Ovary (tissue), 9 donors: ENCODE data around the gene ANGPTL2. TPM values are rescaled to one million over a fixed set of nuclear protein-coding genes. Genes with fewer than 3 reads are reported as not detected.

Experiments used
- DNase-seq, 5 donors: peaks; one replicate each; pipeline ENCODE4 v3.0.0-alpha.2; 2019 to 2020
- H3K27ac ChIP-seq, 2 donors: fragments of 200-600 bp; one replicate each; pipeline versions ENCODE4 v1.5.1 to v1.8.0; 2019 to 2022
- H3K27me3 ChIP-seq: fragments of 200-600 bp; one replicate; pipeline ENCODE4 v1.8.0; 2022
- H3K36me3 ChIP-seq: fragments of 200-600 bp; sonication (generic); one replicate; pipeline ENCODE4 v1.5.1; 2019
- H3K4me1 ChIP-seq: one replicate; pipeline ENCODE4 v1.8.1; 2013; ENCODE audit warnings: mild to moderate bottlenecking, moderate library complexity; ENCODE audit not compliant: insufficient read depth
- H3K4me3 ChIP-seq: fragments of 200-600 bp; sonication (generic); one replicate; pipeline ENCODE4 v1.5.1; 2017
- H3K9me3 ChIP-seq, 2 donors: fragments of 200-600 bp in 1 of 2; sonication (generic) in 1 of 2; one replicate each; pipeline versions ENCODE4 v1.5.1 to v1.8.1; 2013 to 2019; ENCODE audit warnings: mild to moderate bottlenecking in 1 of 2, moderate library complexity in 1 of 2
- EP300 ChIP-seq: sonication (generic); formaldehyde crosslinking; IDR thresholded peaks from one replicate; pipeline ENCODE4 v1.6.1; 2017; ENCODE audit warnings: antibody characterized with exemption
- POLR2A ChIP-seq: fragments of 450-650 bp; IDR thresholded peaks from one replicate; pipeline ENCODE4 v1.6.1; 2017; ENCODE audit warnings: antibody characterized with exemption, mild to moderate bottlenecking, moderate library complexity
- WGBS, 3 donors: extraction: QIAGEN DNeasy Blood & Tissue Kit in 1 of 3; methylation state at CpG; one replicate each; pipeline versions ENCODE4 v1.1.5 to v1.1.7; 2013 to 2017; 5-methylcytosine and 5-hydroxymethylcytosine counted together
- intact Hi-C, 4 donors: fragments of 100-400 bp; cut with DNase I; formaldehyde crosslinking; loops; one replicate each; pipeline versions ENCODE4 v1.11.0 to v1.15.1; 2022 to 2023
- polyA plus RNA-seq, 2 donors: library from polyadenylated mRNA; stranded (reverse); fragments of 200-250 nt in 1 of 2; fragments of 350-450 nt in 1 of 2; fragmentation: Illumina TruSeq in 1 of 2; extraction: RNeasy Lipid Tissue Mini Kit (QIAGEN cat#74804) in 1 of 2; gene quantifications; one replicate each; pipeline ENCODE4 v1.2.3, GENCODE V29; 2013 to 2014
- total RNA-seq, 7 donors: library from RNA; depleted of rRNA in 2 of 7; stranded (reverse); fragments of >200 nt in 2 of 7; fragmentation: NEBNext Ultra II Directional in 3 of 7; extraction: Animal tissue kit (Norgen Biotek cat#: 25700) in 3 of 7; gene quantifications; one replicate each; pipeline versions ENCODE4 v1.1.0 to v1.2.4, GENCODE V29; 2016 to 2023
- TF ChIP-seq, protein P1 (sequence below), 3 donors: fragments of 450-650 bp in 2 of 3; fragments of 200-600 bp in 1 of 3; IDR thresholded peaks; one replicate each; pipeline versions ENCODE4 v1.5.1 to v1.8.0; 2016 to 2022; ENCODE audit warnings: antibody characterized with exemption in 3 of 3, mild to moderate bottlenecking in 1 of 3
- donor health status: DM: no; HTN: no; CAD: no; lungs with moderate emphysema.
- donor health status: DM: no; HTN: no; CAD: no.
- donor health status: Bipolar disorder and iron deficiency.
- donor health status: DM: yes; HTN: yes; CAD: no.
- donor health status: DM: no; HTN: no; CAD: no.
- donor health status: DM: yes; HTN: yes; CAD: no.

The ANGPTL2 gene
- total and polyA plus RNA-seq, 9 donors, result 9.8 to 114 (median 64.1) TPM

DNA sequence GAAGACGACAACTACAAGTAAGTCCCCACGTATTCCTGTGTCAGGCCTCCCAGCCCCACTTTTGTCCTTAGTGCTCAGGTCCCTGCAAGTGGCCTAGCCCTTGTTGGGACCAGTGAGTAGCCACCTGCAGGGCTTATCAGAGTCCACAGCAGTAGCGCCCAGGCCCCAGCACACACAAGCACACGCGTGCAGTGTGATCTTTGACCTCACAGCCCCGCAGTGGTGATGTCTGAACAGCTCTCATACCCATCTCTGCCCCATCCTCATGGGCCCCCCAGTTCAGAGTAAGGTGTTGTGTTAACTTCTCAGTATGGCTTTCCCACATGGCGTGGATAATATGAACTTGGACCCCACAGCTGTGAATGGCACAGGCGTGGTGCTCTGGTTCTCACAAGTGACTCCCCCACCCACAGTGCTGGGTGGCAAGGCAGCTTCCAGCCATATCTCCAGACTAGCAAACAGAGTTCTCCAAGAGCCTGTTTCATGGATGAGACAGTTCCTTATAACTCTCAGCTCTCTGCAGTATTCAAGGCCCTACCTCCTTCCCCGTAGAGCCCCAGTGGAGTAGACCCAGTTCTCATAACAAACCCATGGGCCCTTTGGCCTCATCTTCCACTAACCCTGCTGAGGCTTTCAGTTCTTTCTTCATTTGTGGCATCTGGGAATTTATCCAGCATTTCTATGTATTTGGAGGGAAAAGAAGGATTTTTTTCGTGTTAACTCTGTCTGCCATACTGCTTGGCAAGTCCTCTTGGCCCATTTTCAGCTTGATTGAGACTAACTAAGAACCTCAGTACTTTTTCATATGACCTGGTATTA lies 46.5 kb upstream of the ANGPTL2 start:
- TF ChIP-seq POLR2A (no peak), EP300 (no peak)
- TF ChIP-seq, protein P1, sequence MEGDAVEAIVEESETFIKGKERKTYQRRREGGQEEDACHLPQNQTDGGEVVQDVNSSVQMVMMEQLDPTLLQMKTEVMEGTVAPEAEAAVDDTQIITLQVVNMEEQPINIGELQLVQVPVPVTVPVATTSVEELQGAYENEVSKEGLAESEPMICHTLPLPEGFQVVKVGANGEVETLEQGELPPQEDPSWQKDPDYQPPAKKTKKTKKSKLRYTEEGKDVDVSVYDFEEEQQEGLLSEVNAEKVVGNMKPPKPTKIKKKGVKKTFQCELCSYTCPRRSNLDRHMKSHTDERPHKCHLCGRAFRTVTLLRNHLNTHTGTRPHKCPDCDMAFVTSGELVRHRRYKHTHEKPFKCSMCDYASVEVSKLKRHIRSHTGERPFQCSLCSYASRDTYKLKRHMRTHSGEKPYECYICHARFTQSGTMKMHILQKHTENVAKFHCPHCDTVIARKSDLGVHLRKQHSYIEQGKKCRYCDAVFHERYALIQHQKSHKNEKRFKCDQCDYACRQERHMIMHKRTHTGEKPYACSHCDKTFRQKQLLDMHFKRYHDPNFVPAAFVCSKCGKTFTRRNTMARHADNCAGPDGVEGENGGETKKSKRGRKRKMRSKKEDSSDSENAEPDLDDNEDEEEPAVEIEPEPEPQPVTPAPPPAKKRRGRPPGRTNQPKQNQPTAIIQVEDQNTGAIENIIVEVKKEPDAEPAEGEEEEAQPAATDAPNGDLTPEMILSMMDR (IDR thresholded peaks at IDR 0.05), result no peak
- no peaks in the 10 kb centered on the region for H3K4me1 ChIP-seq
- no peak overlapping the region for H3K4me3 ChIP-seq
- no peaks in the 10 kb centered on the region for H3K36me3 ChIP-seq
- H3K9me3 ChIP-seq, result no peaks in the 10 kb centered on the region
- peak in 2 of 5 donors; percentile 12 to 26 for DNase-seq
- intact Hi-C loops, result no loop called here
- WGBS, 3 donors, result 85 to 92% (median 87%) methylated on average over 10 of the region's 10 CpGs
- no peaks in the 10 kb centered on the region for H3K27me3 ChIP-seq
- H3K27ac ChIP-seq, result no peak overlapping the region

DNA sequence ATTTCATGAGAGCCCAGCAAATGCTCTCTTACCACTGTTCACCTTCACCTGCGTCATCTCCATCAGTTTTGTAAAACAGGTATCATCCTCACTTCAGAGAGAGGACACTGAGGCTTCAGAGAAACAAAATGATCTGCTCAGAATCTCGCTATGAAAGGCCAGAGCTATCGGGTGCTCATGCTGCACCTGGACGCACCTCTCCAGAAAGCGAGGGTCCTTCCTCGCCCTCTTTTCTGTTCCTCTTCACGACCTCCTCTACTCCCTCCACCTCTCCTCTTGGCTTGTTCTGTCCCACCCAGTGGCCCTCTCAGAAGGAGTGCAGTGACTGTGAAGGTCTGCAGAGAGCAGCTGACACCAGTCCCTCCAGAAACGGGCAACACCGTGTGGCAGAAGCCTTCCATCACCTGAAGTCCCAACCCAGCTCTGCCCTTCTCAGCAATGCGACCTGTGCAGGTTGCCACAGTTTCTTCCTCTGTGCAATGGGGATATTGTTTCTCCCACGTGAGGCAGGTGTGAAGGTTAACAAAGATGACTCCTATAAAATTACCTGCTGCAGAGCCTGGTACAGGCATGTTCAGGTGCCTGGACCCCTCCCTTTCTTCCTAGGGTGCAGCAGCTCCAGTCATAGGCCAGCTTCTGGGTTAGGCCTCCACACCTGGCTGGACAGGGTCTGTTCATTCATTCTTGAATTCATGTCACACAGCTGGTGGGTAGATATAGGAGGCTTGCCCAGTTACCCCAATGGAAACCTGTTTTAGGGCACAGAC lies 45.3 kb upstream of the ANGPTL2 start:
- H3K4me1 ChIP-seq, result no peaks in the 10 kb centered on the region
- no peak overlapping the region for H3K4me3 ChIP-seq
- DNase-seq, result peak in 1 of 5 donors; percentile 8
- no peaks in the 10 kb centered on the region for H3K9me3 ChIP-seq
- no peaks in the 10 kb centered on the region for H3K36me3 ChIP-seq
- TF ChIP-seq POLR2A, result no peak
- H3K27ac ChIP-seq, result no peak overlapping the region
- WGBS, 3 donors, result 95 to 96% (median 96%) methylated on average over 11 of the region's 11 CpGs
- H3K27me3 ChIP-seq, result no peaks in the 10 kb centered on the region
- intact Hi-C loops, result no loop called here

DNA sequence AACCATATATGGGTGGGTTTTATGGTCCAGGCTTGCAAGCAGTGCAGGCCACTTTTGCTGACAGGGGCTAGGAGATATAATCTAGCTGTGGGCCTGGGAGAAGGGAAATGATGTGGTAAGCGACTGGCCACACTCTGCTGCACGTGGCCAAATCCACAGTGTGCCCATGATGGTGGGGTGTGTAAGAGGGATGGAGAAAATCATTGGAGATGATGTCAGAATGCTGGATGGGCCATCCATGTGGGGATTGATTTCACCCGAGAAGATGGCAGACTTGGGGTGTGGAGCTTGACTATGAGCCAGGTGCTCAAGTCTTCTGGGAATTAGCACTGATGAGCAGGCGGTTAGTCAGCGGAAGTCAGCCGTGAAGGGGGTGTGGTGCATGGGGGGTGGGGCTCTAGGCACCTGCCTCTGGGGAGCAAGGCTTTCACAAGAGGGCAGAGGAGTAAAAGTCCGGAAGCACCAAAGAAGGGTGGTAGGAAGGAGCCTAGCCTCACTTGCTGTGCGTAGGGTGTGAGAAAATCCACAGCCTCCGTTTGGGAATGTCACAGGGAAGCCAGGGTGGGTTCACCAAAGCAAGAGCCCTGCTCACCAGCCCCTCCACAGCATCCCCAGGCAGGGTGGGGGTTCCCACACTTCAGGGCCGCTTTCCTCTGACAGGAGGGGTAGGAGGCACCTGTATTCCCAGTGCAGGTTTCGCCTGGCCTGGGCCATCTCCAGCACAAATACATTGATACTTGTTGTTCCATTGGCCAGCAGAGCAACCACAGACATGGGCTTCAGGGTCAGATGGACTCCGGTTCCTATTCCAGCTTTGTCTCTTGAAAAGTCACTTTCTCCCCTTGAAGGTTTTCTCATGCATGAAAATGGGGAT lies 44.5 kb upstream of the ANGPTL2 start:
- WGBS, 3 donors, result 86 to 94% (median 90%) methylated on average over 12 of the region's 12 CpGs
- Histone ChIP-seq H3K36me3 (no peaks in the 10 kb centered on the region), H3K27me3 (no peaks in the 10 kb centered on the region), H3K4me1 (no peaks in the 10 kb centered on the region), H3K27ac (no peak overlapping the region), H3K4me3 (no peak overlapping the region), H3K9me3 (no peaks in the 10 kb centered on the region)
- DNase-seq, result peak in 1 of 5 donors; percentile 21
- intact Hi-C loops, result no loop called here
- no peak for TF ChIP-seq POLR2A
- TF ChIP-seq EP300, result no peak
- TF ChIP-seq, protein P1 (IDR thresholded peaks at IDR 0.05), result no peak

DNA sequence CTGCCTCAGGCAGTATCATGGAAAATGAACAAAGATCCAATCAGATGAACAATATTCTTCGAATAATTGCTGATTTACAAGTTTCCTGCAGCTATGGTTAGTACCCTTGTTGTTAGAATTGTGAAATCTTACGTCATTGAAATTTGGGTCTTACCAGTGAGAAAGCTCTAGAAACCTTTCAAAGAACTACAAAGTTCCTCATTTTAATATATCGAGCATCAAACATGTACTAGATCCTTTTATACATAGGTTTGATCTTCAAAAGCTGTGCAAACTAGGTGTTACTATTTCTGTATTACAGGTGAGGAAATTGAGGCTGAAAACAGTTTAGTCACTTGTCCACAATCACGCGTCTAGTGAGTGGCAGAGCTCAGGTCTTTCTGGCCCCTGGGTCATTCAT lies 43.7 kb upstream of the ANGPTL2 start:
- H3K4me1 ChIP-seq, result no peaks in the 10 kb centered on the region
- TF ChIP-seq, protein P1 (IDR thresholded peaks at IDR 0.05), result no peak
- TF ChIP-seq EP300 (no peak), POLR2A (no peak)
- H3K27ac ChIP-seq, result no peak overlapping the region
- WGBS, 3 donors, result 92 to 95% (median 93%) methylated on average over 5 of the region's 5 CpGs
- intact Hi-C loops, result no loop called here
- H3K36me3 ChIP-seq, result no peaks in the 10 kb centered on the region
- H3K9me3 ChIP-seq, result no peaks in the 10 kb centered on the region
- H3K27me3 ChIP-seq, result no peaks in the 10 kb centered on the region
- no peak overlapping the region for H3K4me3 ChIP-seq
- no peak for DNase-seq
